A673 (cell line): ENCODE measurements around the gene MPRIP. TPM values are rescaled to one million over a fixed set of nuclear protein-coding genes. Genes with fewer than 3 reads are reported as not detected.

Experiments
- BruUV-seq: library from RNA; stranded (reverse); fragments of 400-500 nt; replicated peaks from 2 replicates; lab custom pipeline; 2021; lab: Mats Ljungman, UMichigan
- CTCF ChIA-PET: fragments of 300-600 bp; sonication (Branson Sonifier 250); formaldehyde crosslinking; loops from one replicate; lab custom pipeline; 2022; ENCODE audit warnings: antibody characterized with exemption; lab: Charles Lee
- POLR2A ChIA-PET: fragments of 300-600 bp; sonication (Branson Sonifier 250); formaldehyde crosslinking; loops from one replicate; lab custom pipeline; 2022; ENCODE audit warnings: antibody characterized with exemption; ENCODE audit not compliant: low non-redundant PET; lab: Charles Lee
- DNase-seq: peaks from one replicate; pipeline ENCODE4 v3.0.0-alpha.2; 2015; ENCODE audit warnings: low spot score
- H3K27ac ChIP-seq: fragments of 200-600 bp; sonication (generic); 2 replicates; pipeline ENCODE4 v1.5.1; 2016; ENCODE audit warnings: mixed run types, low read depth, mild to moderate bottlenecking, mixed read lengths, antibody characterized with exemption, low read length; ENCODE audit not compliant: poor library complexity, severe bottlenecking
- H3K27me3 ChIP-seq: fragments of 200-600 bp; sonication (generic); replicated peaks from 2 replicates; pipeline ENCODE4 v1.6.1; 2017; ENCODE audit warnings: mixed run types, low read depth, mild to moderate bottlenecking, mixed read lengths, antibody characterized with exemption, low read length; ENCODE audit not compliant: insufficient read depth, poor library complexity
- H3K36me3 ChIP-seq: fragments of 200-600 bp; sonication (generic); 2 replicates; pipeline ENCODE4 v1.6.1; 2016; ENCODE audit warnings: mixed run types, mild to moderate bottlenecking, mixed read lengths, antibody characterized with exemption, low read length; ENCODE audit not compliant: insufficient read depth, poor library complexity, severe bottlenecking
- H3K4me1 ChIP-seq: fragments of 200-600 bp; sonication (generic); 2 replicates; pipeline ENCODE4 v1.6.1; 2017; ENCODE audit warnings: mixed run types, mild to moderate bottlenecking, mixed read lengths, antibody characterized with exemption, low read length; ENCODE audit not compliant: insufficient read depth, poor library complexity, severe bottlenecking
- H3K4me3 ChIP-seq: fragments of 200-600 bp; sonication (generic); 2 replicates; pipeline ENCODE4 v1.5.1; 2016; ENCODE audit warnings: low read depth, mixed run types, mild to moderate bottlenecking, mixed read lengths, low read length; ENCODE audit not compliant: poor library complexity, severe bottlenecking
- H3K9me3 ChIP-seq: fragments of 200-600 bp; sonication (generic); 2 replicates; pipeline ENCODE4 v1.6.1; 2016; ENCODE audit warnings: mixed run types, low read depth, mild to moderate bottlenecking, mixed read lengths, antibody characterized with exemption, low read length; ENCODE audit not compliant: poor library complexity, severe bottlenecking
- EZH2 ChIP-seq: fragments of 200-600 bp; sonication (generic); IDR thresholded peaks from 2 replicates; pipeline ENCODE4 v1.6.1; 2017; ENCODE audit warnings: borderline replicate concordance, low read depth, mild to moderate bottlenecking, mixed read lengths, antibody characterized with exemption, low read length; ENCODE audit not compliant: poor library complexity, severe bottlenecking
- intact Hi-C: fragments of 100-400 bp; cut with micrococcal nuclease; formaldehyde crosslinking; loops from one replicate; pipeline ENCODE4 v1.10.0; 2022; ENCODE audit not compliant: unreplicated experiment
- total RNA-seq: library from RNA; stranded (reverse); gene quantifications from 2 replicates; pipeline ENCODE4 v1.2.3, GENCODE V29; 2021
- TF ChIP-seq, protein P1 (sequence below): fragments of 300-800, 200-600 bp; sonication (generic); conservative IDR thresholded peaks from 2 replicates; pipeline ENCODE4 v1.5.1; 2017; ENCODE audit warnings: low read depth, mild to moderate bottlenecking, antibody characterized with exemption, low read length, moderate library complexity, mixed read lengths

Gene MPRIP
- total RNA-seq, 1 experiment from 2014 or later, result 290 TPM

DNA sequence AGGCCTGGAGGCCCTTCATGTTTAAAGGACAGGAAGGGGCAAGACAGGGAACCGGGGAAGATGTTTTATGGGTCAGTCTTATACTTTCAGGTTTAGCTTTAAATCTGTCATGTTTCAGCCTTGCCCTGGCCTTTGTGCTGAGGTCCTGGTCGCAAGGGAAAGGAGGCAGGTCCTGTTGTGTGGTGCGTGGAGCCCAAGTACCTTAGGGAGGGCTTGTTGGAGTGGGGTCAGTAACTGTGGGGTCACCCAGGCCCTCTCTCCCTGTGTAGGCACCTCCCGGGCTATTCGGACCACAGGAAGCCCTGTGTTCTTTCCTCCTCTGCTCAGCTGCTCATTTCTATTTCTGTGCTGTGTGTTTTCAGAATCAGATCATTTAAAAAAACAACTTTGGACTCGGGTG is 42.7 kb downstream of the MPRIP start:
- POLR2A ChIA-PET, result no interaction called here

GRCh38 chr17:17086585-17086984 is 44.3 kb downstream of the MPRIP start:
- POLR2A ChIA-PET, result no interaction called here
- no peaks in the 10 kb centered on the region for H3K27me3 ChIP-seq
- intact Hi-C loops, result no loop called here
- no peak overlapping the region for H3K4me3 ChIP-seq
- no peak for TF ChIP-seq EZH2
- TF ChIP-seq, protein P1, sequence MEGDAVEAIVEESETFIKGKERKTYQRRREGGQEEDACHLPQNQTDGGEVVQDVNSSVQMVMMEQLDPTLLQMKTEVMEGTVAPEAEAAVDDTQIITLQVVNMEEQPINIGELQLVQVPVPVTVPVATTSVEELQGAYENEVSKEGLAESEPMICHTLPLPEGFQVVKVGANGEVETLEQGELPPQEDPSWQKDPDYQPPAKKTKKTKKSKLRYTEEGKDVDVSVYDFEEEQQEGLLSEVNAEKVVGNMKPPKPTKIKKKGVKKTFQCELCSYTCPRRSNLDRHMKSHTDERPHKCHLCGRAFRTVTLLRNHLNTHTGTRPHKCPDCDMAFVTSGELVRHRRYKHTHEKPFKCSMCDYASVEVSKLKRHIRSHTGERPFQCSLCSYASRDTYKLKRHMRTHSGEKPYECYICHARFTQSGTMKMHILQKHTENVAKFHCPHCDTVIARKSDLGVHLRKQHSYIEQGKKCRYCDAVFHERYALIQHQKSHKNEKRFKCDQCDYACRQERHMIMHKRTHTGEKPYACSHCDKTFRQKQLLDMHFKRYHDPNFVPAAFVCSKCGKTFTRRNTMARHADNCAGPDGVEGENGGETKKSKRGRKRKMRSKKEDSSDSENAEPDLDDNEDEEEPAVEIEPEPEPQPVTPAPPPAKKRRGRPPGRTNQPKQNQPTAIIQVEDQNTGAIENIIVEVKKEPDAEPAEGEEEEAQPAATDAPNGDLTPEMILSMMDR, result no peak
- CTCF ChIA-PET, result no interaction called here
- H3K36me3 ChIP-seq, result peaks cover 5% of the 10 kb centered on the region
- no peaks in the 10 kb centered on the region for H3K9me3 ChIP-seq
- H3K27ac ChIP-seq, result no peak overlapping the region
- no TSS peak for BruUV-seq
- no peak for DNase-seq
- peaks cover 8% of the 10 kb centered on the region for H3K4me1 ChIP-seq

More for the DNA sequence above, 42.7 kb downstream of the MPRIP start:
- intact Hi-C loops, result no loop called here
- Histone ChIP-seq H3K4me1 (peaks cover 8% of the 10 kb centered on the region), H3K36me3 (peaks cover 5% of the 10 kb centered on the region), H3K27ac (no peak overlapping the region), H3K27me3 (no peaks in the 10 kb centered on the region), H3K9me3 (no peaks in the 10 kb centered on the region), H3K4me3 (no peak overlapping the region)
- no peak for TF ChIP-seq EZH2
- TF ChIP-seq, protein P1, result no peak
- no peak for DNase-seq
- BruUV-seq, result no TSS peak
- CTCF ChIA-PET, result no interaction called here

GRCh38 chr17:17087424-17088015 is 45.3 kb downstream of the MPRIP start:
- H3K9me3 ChIP-seq, result no peaks in the 10 kb centered on the region
- no peak for DNase-seq
- H3K4me1 ChIP-seq, result peaks cover 8% of the 10 kb centered on the region
- no TSS peak for BruUV-seq
- H3K36me3 ChIP-seq, result peaks cover 5% of the 10 kb centered on the region
- intact Hi-C loops, result no loop called here
- no peak for TF ChIP-seq EZH2
- TF ChIP-seq, protein P1, result no peak
- no peak overlapping the region for H3K27ac ChIP-seq
- H3K4me3 ChIP-seq, result no peak overlapping the region
- no peaks in the 10 kb centered on the region for H3K27me3 ChIP-seq
- POLR2A ChIA-PET, result no interaction called here
- CTCF ChIA-PET, result no interaction called here
